NCI-H2171 treated with DMSO at 0.1 percent for 48 hours (cell line): ENCODE measurements around the gene AFDN.
A peak's percentile ranks its signal among the peaks of the same experiment; 100 is the strongest.

Experiments used
- DNase-seq: peaks from one replicate; lab custom pipeline; 2025; lab: John Stamatoyannopoulos, UW

The AFDN gene

DNA sequence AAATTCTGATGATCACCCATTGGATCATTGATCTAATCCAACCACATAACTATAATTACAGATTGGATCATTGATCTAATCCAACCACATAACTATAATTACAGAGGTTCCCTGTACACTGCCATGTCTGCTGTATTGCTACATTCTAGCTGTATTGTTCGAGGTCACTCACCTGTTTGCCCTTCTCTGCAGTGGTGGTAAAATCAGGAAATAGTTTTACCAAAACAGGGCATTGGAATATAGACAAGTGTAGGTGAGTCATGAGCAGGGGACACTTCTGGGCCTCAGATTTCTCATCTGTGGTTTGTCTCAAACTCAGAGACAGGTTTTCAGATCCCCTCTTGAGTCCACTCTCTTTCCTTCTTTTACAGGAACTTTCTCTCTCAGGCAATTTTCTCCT, 9.0 kb upstream of the AFDN start:
- DNase-seq = no peak

DNA sequence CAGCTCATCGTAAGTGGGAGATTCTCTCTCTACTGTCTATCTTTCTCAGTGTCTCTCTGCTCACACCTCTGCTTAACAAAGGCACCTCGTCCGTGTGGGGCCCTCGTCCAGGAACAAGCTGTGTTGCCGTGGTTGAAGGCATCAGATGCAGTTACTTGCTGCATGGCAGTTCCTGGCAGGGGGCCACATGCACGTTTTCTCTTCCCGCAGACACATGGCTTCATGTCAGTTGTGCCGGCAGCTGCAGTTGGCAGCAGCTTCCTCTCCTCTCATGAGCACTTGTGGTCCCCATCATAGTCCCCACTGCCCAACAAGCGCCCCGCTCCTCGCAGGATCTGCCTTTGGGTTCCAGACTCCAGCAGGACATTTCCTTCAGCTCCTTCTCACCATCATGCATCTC, 7.1 kb upstream of the AFDN start:
- peak; percentile 66 for DNase-seq

DNA sequence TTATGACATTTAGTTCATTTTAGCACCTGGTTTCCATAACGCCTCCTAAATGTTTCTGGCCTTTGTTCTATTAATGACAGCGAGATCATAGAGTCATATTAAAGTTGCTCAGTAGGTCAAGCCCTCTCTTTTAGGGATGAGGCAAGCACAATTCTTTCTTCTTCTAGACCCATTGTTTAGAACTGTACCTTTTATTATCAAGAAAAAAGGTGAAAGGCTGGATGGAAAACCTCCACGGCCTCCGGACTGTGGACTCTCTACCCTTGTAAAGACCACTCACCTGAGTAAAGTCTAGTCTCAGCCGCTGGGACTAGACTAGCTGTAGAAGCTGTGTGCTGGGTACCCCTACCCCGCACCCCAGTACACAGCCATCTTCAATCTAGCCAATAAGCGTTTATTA, 6.0 kb upstream of the AFDN start:
- DNase-seq = no peak

DNA sequence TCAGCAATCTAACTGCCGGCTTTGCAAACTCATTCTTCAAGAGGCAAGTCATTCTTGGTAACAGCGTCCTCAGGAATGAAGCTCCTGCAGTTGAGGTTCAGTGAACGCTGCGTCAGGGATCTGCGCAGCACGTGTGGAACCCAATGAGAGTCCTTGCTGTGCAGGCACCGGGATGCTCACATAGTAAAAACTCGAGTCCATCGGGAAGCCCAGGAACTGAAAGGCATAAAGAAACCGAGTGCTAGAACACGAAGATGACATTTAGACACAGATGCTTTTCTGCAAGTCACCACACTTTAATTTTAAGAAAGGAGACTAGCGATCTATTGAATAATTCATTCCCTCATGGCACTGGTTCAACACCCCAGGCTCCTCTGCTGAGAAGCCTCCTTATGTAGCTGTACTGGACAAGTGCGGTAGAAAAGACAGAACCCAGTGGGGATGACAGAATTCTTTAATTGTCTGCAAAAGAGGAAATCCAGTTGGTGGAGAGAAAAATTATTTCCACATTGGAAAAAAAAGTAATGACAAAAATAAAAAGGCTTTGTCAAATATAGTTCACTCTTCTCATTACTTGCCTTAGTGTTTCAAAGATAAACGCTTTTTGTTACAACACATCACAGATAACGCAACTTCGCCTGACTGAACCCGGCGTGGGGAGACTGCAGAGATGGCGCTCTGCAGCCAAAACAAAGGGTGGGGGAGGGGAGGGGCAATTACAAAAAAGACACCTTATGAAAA, 1.9 kb upstream of the AFDN start:
- no peak for DNase-seq

DNA sequence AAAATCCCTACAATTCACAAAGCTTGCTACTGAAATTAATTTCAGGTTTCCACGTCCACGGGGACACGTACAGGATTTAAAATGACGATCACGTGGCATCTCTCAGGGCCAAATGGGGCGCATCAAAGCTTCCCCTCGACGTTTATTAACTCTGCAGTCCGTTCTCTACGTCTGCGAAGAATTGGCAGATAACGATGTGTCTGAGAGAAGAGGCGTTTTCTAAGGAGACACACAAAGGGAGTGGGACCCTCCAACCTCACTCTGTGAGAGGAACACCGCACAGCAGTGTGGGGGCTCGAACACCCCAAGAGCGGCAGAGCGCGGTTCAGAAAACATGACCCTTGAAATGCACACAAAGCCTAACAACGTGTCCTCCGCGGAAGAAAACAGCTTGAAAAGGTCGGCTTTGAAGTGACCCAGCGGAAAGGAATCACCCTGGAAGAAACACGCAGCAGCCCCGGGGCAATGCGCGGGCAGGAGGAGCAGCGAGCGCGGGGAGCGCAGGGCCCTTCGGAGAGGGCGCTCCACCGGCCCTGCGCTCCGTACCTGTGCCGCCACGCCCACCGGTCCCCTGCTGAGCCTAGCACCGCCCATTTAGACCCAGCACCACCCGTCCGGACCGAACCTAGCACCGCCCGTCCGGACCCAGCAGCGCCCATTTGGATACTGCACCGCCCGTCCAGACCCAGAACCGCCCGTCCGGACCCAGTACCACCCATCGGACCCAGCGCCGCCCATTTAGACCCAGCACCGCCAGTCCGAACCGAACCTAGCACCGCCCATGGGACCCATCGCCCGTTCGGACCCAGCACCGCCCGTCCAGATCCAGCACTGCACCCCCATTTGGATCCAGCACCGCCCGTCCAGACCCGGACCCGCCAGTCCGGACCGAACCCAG, 1.1 kb upstream of the AFDN start:
- no peak for DNase-seq

DNA sequence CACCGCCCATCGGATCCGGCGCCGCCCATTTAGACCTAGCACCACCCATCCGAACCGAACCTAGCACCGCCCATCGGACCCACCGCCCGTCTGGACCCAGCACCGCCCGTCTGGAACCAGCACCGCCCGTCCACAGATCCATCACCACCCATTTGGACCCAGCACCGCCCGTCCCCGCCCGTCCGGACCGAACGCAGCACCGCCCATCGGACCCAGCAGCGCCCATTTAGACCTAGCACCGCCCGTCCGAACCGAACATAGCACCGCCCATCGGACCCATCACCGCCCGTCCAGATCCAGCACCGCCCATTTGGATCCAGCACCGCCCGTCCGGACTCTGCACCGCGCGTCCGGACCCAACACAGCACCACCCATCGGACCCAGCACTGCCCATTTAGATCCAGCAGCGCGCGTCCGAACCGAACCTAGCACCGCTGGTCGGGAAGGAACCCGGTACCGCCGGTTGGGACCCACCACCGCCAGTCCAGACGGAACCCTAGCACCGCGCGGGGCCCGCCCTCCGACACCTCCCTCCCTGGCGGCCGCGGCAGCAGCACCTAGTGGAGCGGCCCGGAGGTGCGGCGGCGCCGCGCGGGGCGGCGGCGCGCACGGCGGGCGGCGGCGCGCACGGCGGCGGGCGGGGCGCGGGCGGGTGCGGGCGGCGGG, 348 bp upstream of the AFDN start:
- peak; percentile 34 for DNase-seq

DNA sequence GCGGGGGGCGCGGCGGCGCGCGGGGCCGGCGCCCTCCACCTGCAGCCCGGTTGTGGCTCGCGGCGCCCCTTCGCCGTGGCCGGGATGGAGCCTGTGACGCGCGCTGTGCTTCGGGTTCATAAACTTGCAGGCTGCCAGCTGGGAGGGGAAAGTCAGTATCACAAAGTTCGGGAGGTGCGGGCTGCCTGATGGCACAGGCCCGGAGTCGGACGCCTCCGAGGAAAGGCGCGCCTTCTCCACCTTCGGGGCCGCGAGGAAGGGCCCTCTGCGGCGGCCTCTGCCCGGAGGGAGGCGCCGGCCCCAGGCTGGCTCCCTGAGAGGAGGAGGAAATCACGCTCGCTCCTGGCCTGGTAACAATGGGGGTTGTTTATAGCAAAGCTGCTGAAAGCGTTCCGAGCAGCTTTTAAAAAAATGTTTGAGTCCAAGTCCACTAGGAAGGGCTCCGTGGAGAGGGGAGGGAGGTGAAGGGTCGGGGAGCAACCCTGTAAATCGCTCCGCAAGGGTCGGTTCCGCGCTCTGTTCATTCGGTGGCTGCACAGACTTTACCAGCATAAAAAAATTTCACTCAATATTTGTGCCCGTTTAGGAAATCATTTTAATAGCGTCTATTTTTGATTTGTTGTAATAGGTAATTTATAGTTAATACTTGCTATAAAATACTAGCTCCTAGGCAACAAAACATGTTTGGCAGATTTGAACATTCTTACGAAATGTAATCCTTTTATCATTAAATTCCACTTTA, 1.0 kb downstream of the AFDN start:
- DNase-seq = peak; percentile 62

DNA sequence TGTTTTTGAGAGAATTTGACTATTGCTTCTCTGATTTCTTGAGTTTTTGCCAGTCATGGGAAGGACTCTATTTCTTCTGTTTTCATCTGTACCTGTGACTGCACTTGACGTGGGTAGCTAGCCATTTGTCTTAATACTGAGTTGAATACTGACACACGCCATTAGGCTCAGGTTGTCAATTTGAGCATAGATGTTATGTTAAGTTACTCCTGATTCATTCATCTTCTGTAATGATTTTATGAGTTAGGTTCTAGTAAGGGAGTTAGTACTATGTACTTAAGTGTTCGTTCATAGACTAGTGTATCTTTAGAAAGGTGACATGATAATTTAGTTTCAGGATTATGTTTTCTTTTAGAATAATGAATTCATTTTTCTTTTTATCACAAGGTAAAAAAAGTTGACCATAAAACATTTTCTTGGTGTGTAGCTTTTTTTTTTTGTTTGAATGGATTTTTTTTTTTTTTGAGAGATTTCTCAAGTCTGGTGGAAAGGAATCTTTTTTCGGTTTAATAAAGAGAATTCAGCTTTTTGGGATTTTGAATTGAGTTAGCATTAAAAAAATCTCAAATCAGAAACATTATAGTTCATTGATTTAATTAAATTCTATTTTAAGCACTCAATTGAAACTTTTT, 1.7 kb downstream of the AFDN start:
- peak; percentile 57 for DNase-seq

DNA sequence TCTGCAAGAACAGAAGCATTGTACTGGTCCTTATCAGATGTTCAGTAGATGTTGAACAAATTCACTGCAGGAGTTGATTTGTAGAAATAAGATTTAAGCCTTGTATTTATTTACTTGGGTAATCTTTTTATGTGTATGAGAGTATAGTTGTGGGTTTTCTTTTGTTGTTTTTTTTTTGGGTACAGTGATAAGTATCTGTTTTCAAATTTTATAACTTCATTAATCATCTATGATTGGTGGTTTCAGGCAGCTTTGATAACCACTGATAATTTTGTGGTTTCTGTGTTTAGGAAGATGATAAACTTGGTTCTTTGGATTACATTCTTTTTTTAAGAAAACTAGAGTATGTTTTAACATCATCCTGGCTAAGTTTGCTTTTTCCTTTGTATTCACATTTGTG, 2.8 kb downstream of the AFDN start:
- no peak for DNase-seq

DNA sequence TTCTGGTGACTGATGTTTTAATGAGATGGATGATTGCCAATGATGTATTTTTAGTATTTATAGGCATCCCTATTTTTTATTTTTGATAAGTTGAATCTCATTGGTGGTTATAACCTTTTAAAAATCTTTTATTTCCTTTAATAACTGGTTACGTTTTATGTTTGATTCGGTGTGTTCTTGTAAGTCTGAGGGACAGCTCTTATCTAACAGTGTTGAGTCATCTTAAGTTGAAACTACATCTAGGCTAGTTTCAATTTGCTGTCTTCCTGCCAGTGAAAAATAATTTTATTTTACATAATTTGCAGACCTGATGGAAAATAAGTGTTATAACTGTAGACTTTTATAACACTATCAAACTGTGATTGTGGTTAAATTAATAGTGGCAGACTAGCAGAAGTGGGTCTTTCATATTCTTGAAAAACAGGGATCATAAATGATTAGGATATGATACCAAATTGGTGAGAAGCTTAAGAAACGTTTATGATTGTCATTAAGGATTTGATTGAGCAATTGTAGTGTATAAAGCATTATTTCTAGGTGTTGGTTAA, 4.6 kb downstream of the AFDN start:
- no peak for DNase-seq

DNA sequence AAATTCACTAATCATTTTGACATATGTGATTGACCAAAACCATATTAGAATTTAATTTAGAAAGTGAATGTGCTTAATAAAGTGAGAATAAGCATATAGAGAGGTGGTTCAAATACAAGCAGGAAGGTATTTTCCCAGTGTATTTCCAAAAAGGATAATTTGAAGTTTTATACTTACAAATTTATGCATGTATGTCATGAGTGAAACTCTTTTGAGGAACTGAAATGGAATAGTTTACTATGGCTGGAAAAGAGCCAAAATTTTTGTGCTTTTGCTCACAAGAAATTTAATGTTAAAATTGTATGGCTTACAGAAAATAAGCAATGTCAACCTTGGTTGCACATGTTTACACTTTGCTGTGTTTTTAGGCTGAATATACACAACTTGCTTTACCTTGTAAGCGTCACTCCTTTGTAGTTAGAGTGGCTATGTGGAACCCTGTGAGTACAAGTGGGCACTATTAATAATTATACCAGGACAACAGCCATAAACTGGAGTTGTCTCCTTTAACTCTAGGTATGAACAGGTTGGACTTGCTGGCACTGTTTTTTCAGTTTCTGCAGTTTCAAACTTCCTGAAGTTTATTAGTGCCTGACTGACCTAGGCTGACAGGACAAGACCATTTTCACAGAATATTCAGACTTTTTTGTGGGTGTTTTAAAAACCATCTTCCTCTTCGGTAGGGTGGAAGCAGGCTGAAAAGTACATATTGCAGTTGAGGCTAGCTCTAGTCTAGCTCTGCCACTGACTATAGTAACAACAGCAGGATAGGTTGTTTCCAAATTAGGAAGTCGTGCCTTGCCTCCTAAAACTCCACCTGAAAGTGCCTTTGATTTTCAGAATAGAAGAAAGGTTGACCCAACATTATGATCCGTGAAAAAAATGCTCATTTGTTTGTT, 6.0 kb downstream of the AFDN start:
- DNase-seq = no peak

DNA sequence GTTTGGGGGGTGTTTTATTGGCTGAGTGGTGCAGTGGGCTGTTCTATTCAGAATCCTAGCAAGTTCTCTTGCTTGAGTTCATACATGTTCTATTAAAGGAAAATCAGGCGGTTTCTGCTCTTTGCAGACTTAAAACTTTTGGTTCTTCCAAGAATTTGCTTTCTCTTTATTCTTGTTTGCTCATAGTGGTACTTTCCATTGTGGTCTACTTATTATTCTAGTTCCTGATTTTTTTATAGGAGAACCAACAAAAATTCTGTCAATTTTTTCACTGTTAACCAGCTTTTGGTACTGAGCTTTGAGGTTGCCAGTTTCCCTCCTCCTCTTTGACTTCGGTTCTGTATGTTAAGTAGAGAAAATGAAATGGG, 6.7 kb downstream of the AFDN start:
- DNase-seq = no peak

DNA sequence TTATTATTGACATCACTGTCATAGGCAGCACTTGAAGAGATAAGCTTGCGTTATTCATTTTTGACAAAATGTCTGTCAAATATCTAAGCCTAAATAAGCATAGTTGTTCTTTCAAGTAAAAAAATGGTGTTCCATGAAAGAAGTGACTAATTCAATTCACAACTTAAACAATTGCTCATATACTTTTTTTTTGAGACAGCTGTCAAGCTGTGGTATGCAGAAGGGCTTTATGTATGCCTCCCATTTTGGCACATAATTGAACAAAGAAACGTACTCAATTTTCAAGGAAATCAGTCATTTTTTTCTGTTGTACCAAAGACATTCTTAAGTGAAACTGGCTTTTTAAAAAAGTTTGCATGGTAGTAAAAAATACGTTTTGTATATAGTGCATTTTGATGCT, 8.5 kb downstream of the AFDN start:
- DNase-seq = no peak

DNA sequence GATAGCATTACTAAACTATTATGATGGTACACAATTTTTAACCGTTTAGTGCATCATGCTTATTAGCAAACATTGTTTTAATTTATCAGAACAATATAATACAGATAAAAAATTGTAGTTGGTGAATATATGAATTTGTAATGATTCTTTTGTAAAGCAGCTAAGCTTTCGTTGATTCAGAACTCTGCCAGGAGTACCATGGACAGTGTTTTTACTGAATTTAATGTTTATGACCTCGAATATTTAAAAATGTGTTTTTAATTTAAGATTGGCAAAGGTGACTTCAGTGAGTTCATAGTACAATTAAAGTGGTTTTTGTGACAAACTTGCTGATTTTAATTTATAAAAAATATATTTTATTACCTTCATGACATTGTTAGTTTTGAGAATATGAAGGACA, 10.0 kb downstream of the AFDN start:
- DNase-seq = no peak

DNA sequence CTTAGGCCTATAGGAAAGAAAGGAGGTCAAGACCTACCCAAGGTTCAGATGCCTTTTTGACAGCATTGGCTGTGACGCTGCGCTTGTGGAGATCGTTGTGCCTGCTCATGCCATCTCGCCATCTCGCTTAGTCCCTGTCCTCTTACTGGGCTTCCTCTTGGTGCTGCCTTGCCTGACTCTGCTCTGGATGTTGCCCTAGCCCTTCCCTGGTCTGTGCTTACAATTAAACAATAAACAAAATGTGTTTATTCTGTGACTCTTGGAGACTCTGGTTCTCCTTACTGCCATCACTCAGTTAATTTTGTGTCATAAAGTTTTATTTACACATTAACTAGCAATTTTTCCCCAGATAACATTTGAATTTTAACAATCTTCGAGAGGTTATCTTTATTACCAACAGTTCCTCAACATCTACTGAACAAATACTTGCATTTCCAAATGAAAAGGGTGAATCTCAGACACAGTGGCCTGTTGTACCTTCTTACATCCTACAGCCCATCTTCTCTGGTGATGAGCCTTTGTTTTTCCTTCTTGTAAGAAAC, 11.6 kb downstream of the AFDN start:
- DNase-seq = no peak

DNA sequence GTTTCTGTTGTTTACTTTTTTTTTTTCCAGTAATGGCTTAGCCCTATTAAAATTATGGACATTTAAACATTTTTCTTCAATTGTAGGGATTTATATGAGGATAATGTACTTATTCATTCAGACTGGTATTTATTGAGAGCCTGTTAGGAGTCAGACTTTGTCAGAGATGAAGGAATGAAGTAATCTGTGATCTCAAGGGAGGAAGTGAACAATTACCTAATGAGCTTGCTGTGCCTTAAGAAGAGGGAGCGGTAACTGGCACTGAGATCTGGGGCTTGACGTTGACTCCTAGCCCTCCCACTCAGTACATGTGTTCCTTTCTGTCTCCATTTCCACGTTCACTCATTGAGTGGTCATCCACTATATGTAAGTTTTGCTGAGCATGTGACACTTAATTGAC, 12.6 kb downstream of the AFDN start:
- no peak for DNase-seq

DNA sequence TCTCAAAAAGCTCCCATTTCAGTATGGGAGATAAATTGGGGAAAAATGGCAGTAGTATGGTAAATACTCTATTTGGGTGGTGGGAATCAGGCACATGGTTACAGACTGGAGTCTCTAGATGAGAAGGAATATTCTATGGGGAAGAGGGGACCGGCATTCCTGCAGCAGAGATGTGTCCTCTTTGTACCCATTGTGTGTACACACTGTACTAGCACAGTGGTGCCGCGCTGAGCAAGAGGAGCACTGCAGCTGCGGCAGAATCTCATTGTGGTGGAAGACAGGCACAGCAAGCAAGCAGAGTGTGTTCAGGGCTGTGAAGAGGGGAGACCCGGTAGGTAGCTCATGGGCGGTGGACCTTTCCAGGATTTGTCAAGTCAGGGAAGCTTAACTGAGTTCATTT, 13.0 kb downstream of the AFDN start:
- no peak for DNase-seq

DNA sequence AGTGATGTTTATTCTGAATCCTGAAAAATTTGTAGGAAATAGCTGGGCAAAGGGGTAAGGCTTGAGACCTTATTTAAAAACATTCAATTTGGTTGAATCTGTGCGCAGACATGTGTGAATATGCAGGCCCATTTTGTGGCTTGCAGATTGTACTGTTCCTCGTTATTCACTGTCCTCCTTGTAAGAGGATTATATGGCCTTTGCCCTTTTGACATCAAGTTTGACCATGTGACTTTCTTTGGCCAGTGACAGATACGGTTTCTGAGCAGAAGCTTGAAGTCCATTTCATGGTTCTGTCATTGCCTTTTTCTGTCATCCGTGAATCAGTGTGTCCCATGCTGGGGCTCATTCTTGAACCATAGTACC, 13.4 kb downstream of the AFDN start:
- no peak for DNase-seq

DNA sequence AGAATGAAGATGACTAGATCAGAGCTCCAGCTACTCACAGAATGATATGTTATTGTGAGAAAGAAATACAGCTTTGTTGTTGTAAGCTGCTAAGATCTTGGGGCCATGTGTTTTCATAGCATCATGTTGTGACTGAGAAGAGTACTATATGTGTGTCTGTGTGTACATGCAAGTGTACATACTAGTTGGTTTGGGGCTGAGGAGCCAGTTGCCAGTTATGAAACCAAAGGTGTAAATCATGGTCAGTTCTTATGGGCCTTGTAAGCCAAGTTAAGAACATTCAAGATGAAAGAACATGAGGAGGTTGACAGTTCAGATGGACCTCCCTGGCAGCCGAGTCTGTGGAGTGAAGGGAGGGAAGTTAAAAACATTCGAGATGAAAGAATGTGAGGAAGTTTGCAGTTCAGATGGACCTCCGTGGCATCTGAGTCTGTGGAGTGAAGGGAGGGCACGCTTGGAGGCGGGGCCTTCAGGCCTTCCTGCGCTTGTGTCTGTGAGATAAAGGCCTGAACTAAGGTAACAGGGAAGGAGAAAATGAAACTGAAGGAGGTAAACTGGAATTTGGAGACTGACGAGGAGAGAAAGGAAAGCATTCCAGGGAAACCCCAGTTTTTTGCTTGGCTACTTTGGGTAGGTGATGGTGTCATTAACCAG, 13.9 kb downstream of the AFDN start:
- DNase-seq = no peak

DNA sequence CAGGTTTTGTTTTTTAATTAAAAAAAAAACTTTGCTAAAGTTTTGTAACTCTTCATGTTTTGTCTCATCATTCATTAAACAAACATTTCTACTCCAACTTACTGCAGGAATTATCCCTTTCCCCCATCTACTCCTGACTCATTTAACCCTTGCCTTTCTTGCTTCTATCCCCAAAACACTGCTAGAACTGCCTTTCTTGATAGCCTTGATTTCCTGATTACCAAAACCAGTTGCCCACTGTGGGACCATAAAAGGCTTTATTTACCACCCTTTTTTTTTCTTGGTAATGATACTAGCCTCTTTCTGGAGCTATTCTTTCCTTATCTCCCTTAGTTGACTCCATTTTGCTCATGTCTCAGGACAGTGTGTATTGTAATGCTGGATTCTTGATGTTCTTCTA, 15.3 kb downstream of the AFDN start:
- no peak for DNase-seq
